H7 (cell line): ENCODE data around the gene POMT2. TPM values are rescaled to one million over a fixed set of nuclear protein-coding genes. Genes with fewer than 3 reads are reported as not detected.
A peak's percentile ranks its signal among the peaks of the same experiment; 100 is the strongest.

Source experiments
- DNase-seq: peaks from one replicate; pipeline ENCODE4 v3.0.0; 2012
- H3K27me3 ChIP-seq: 2 replicates; pipeline ENCODE4 v1.6.0; 2011; ENCODE audit warnings: mild to moderate bottlenecking, low read length; ENCODE audit not compliant: control insufficient read depth, insufficient read depth
- H3K36me3 ChIP-seq: replicated peaks from 2 replicates; pipeline ENCODE4 v1.5.1; 2011; ENCODE audit warnings: low read length; ENCODE audit not compliant: control insufficient read depth, insufficient read depth
- H3K4me3 ChIP-seq: 2 replicates; pipeline ENCODE4 v1.5.1; 2011; ENCODE audit warnings: low read depth, mild to moderate bottlenecking, control low read depth, low read length, moderate library complexity; ENCODE audit not compliant: insufficient read depth
- total RNA-seq: library from RNA; depleted of rRNA; stranded (reverse); fragments of >200 nt; shearing (Covaris generic); gene quantifications from 2 replicates; pipeline ENCODE4 v1.2.3, GENCODE V29; 2014; rRNA removed

POMT2 gene
- 17.7 and 18.5 TPM in 2 replicates for total RNA-seq

- Histone ChIP-seq H3K4me3 (peak within 1 kb of the TSS; percentile 100), H3K36me3 (no peaks in the 10 kb centered on the region), H3K27me3 (no peaks in the 10 kb centered on the region)
- DNase-seq, result peak; percentile 96
Observed at GRCh38 chr14:77320238-77320935, at the start of gene POMT2. Gene POMT2, minus strand, starts transcription at chr14:77320883. Its CDS starts 202 bp downstream, at chr14:77320681.

GRCh38 chr14:77369285-77369684, 48.6 kb upstream of the POMT2 start:
- H3K36me3 ChIP-seq, result no peaks in the 10 kb centered on the region
- no peaks in the 10 kb centered on the region for H3K27me3 ChIP-seq
- H3K4me3 ChIP-seq, result no peak overlapping the region
- peak; percentile 21 for DNase-seq

- no peak for DNase-seq
Observed at GRCh38 chr14:77364146-77364545, 43.5 kb upstream of the POMT2 start.

GRCh38 chr14:77359626-77360025, 38.9 kb upstream of the POMT2 start:
- no peak overlapping the region for H3K4me3 ChIP-seq
- H3K36me3 ChIP-seq, result no peaks in the 10 kb centered on the region
- no peak for DNase-seq
- H3K27me3 ChIP-seq, result no peaks in the 10 kb centered on the region

More at GRCh38 chr14:77364146-77364545, 43.5 kb upstream of the POMT2 start:
- no peaks in the 10 kb centered on the region for H3K27me3 ChIP-seq
- no peaks in the 10 kb centered on the region for H3K36me3 ChIP-seq
- H3K4me3 ChIP-seq, result no peak overlapping the region

GRCh38 chr14:77356899-77357298, 36.2 kb upstream of the POMT2 start:
- DNase-seq, result no peak
- no peak overlapping the region for H3K4me3 ChIP-seq
- H3K36me3 ChIP-seq, result no peaks in the 10 kb centered on the region
- no peaks in the 10 kb centered on the region for H3K27me3 ChIP-seq

GRCh38 chr14:77355811-77356210, 35.1 kb upstream of the POMT2 start:
- H3K4me3 ChIP-seq, result no peak overlapping the region
- no peaks in the 10 kb centered on the region for H3K36me3 ChIP-seq
- DNase-seq, result no peak
- no peaks in the 10 kb centered on the region for H3K27me3 ChIP-seq

- no peak overlapping the region for H3K4me3 ChIP-seq
- H3K36me3 ChIP-seq, result no peaks in the 10 kb centered on the region
- DNase-seq, result no peak
- H3K27me3 ChIP-seq, result no peaks in the 10 kb centered on the region
Observed at GRCh38 chr14:77353469-77354141, 32.9 kb upstream of the POMT2 start.

GRCh38 chr14:77347751-77348150, 27.1 kb upstream of the POMT2 start:
- DNase-seq, result no peak
- Histone ChIP-seq H3K27me3 (no peaks in the 10 kb centered on the region), H3K4me3 (no peak overlapping the region), H3K36me3 (no peaks in the 10 kb centered on the region)

- Histone ChIP-seq H3K36me3 (no peaks in the 10 kb centered on the region), H3K27me3 (no peaks in the 10 kb centered on the region), H3K4me3 (no peak overlapping the region)
- DNase-seq, result no peak
Observed at GRCh38 chr14:77346495-77346894, 25.8 kb upstream of the POMT2 start.

GRCh38 chr14:77344377-77344996, 23.8 kb upstream of the POMT2 start:
- Histone ChIP-seq H3K36me3 (peaks cover 2% of the 10 kb centered on the region), H3K27me3 (no peaks in the 10 kb centered on the region), H3K4me3 (no peak overlapping the region)
- no peak for DNase-seq

- Histone ChIP-seq H3K27me3 (no peaks in the 10 kb centered on the region), H3K4me3 (no peak overlapping the region), H3K36me3 (peaks cover 2% of the 10 kb centered on the region)
- no peak for DNase-seq
Observed at GRCh38 chr14:77343662-77344061, 23.0 kb upstream of the POMT2 start.

GRCh38 chr14:77342726-77343397, 22.2 kb upstream of the POMT2 start:
- Histone ChIP-seq H3K36me3 (peaks cover 2% of the 10 kb centered on the region), H3K4me3 (no peak overlapping the region), H3K27me3 (no peaks in the 10 kb centered on the region)
- peak; percentile 33 for DNase-seq

GRCh38 chr14:77340389-77340788, 19.7 kb upstream of the POMT2 start:
- Histone ChIP-seq H3K27me3 (no peaks in the 10 kb centered on the region), H3K4me3 (no peak overlapping the region), H3K36me3 (peaks cover 2% of the 10 kb centered on the region)
- no peak for DNase-seq

GRCh38 chr14:77339407-77339806, 18.7 kb upstream of the POMT2 start:
- Histone ChIP-seq H3K4me3 (no peak overlapping the region), H3K27me3 (no peaks in the 10 kb centered on the region), H3K36me3 (peaks cover 2% of the 10 kb centered on the region)
- no peak for DNase-seq
